ENCODE data around the gene LIPG.

DNA sequence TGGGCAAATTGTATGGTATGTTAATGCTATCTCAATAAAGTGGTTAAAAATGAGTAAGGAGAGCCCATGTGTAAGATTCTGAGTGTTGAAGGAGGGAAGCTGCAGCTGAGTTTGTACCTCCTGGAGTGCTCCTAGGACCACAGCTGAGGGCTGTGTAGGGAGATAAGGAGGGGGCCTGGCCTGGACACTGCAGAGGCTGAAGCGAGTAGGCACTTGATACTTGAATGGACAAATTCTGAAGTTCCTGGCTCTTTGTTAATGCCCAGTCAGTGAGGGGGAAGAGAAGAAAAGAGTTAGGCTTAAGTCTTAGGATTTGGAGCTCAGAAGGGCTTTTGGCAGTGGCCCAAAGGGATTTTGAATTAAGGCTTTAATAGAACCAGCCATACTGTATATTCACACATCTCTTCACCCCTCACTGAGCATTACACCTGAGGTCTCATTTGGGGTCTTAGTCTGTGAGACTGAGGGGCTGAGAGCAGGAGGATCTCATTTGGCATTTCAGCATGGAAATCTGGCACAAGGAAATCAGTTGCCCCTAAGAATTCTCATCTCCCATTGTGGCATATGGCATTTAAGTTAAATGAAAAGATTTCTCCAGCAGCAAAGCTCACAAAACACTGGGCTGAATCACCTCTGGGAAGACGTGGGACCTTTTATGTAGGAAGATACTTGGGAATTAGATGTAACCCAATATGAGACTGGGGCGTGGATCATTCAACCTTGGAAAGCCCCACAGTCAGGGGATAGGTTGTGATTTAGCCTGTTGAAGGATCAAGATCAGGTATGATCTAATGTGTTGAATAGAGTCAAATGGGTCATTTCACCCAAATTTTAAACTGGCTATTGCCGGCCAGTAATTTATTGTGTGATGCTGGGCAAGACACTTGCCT, 46.8 kb downstream of the LIPG start:
- TF ChIP-seq, protein P1, sequence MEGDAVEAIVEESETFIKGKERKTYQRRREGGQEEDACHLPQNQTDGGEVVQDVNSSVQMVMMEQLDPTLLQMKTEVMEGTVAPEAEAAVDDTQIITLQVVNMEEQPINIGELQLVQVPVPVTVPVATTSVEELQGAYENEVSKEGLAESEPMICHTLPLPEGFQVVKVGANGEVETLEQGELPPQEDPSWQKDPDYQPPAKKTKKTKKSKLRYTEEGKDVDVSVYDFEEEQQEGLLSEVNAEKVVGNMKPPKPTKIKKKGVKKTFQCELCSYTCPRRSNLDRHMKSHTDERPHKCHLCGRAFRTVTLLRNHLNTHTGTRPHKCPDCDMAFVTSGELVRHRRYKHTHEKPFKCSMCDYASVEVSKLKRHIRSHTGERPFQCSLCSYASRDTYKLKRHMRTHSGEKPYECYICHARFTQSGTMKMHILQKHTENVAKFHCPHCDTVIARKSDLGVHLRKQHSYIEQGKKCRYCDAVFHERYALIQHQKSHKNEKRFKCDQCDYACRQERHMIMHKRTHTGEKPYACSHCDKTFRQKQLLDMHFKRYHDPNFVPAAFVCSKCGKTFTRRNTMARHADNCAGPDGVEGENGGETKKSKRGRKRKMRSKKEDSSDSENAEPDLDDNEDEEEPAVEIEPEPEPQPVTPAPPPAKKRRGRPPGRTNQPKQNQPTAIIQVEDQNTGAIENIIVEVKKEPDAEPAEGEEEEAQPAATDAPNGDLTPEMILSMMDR (conservative IDR thresholded peaks at IDR 0.05; ENCODE audit: low read length), result no peak
- no peak for TF ChIP-seq EZH2phosphoT487 (IDR thresholded peaks at IDR 0.05; ENCODE audit: borderline replicate concordance, low read depth, low read length)
